GM12891 (cell line): ENCODE results near the gene MYLK3.

Experiments
- POLR2A ChIP-seq: IDR thresholded peaks from 2 replicates; pipeline ENCODE4 v1.6.1; 2011; ENCODE audit warnings: low read depth, low read length, control low read depth
- POLR2AphosphoS5 ChIP-seq: IDR thresholded peaks from 2 replicates; pipeline ENCODE4 v1.6.1; 2011; ENCODE audit warnings: low read depth, low read length, control low read depth
- TAF1 ChIP-seq: IDR thresholded peaks from 2 replicates; pipeline ENCODE4 v1.6.1; 2011; ENCODE audit warnings: low read depth, low read length, control low read depth

DNA sequence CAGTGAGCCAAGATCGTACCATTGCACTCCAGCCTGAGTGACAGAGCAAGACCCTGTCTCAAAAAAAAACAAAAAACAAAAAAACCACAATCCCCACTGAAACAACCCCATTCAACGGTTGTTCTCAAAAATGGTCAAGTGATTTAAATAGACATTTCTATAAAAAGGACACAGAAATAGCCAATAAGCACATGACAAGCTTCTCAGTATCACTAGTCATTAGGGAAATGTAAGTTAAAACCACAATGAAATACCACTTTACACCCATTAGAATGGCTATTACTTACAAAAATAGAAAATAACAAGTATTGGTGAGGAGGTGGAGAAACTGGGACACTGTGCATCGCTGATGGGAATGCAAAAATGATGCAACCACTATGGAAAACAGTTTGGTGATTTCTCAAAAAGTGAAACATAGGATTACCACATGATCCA is 26.6 kb upstream of the MYLK3 start:
- TF ChIP-seq POLR2A: no peak
- TF ChIP-seq POLR2AphosphoS5: no peak
- no peak for TF ChIP-seq TAF1
